Fibroblast of skin of back (primary cell): ENCODE measurements around the gene APOA4.

Experiments used
- DNase-seq: peaks from one replicate; pipeline ENCODE4 v3.0.0-alpha.2; 2013

The APOA4 gene

GRCh38 chr11:116798368-116798767, 24.7 kb downstream of the APOA4 start:
- no peak for DNase-seq

DNA sequence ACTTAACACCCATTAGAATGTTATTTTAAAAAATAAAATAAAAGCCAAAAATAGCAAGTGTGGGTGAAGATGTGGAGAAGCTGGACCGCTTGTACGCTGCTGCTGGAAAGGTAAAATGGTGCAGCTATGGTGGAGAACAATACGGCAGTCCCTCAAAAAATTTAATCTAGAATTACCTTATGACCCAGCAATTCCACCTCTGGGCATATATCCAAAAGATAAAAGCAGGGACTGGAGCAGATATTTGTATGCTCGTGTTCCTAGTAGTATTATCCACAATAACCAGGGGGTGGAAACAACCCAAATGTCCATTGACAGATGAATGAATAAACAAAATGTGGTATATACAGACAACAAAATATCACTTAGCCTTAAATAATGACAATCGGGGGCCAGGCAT, 25.3 kb downstream of the APOA4 start:
- no peak for DNase-seq

DNA sequence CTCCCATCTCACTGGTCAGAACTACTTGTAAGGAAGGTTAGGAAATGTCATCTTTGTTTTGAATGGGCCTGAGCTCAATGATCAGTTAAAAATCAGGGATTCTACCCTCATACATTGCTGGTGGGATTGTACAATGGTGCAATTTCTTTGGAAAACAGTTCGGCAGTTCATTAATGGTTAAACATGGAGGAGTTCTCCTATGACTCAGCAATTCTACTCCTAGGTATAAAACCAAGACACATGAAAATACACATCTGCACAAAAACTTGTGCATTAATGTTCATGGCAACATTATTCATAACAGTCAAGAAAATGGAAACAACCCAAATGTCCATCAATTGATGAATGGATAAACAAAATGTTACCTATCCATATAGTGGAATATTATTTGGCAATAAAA, 26.6 kb downstream of the APOA4 start:
- no peak for DNase-seq

- no peak for DNase-seq
Observed at GRCh38 chr11:116794851-116795250, 28.3 kb downstream of the APOA4 start.

DNA sequence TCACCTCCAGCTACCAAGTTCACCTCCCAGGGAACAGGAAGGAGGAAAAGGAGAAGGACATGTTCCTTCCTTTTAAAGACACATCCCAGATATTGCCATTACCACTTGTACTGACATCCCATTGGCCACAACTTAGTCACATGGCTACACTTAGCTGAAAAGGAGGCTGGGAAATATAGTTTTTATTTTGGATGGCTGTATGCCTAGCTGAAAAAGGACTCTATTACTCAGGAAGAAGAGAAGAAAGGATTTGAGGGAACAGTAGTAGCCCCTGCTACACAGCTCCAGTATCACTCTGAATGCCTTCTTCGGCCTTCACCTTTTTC, 29.4 kb downstream of the APOA4 start:
- DNase-seq, result peak; percentile 40

- DNase-seq, result peak; percentile 85
Observed at GRCh38 chr11:116792869-116793771, 30.0 kb downstream of the APOA4 start.

- no peak for DNase-seq
Observed at GRCh38 chr11:116792144-116792868, 30.8 kb downstream of the APOA4 start.

DNA sequence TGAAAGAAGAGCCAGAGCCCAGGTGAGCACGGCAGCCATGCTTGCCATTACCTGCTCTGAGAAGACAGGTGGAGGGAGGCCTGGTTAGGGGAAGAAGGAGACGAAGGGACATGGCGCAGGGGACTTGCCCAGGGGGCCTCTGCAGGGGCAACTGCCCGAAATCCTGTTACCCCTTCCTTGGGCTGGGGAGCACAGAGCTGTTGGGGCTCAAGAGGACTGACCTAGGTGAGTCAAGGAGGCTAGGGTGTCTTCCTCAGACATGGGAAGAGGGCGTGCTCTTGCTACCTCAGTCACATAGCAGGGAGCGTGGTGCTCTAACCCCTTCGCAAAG, 31.3 kb downstream of the APOA4 start, which contains the start of gene APOA5:
TSS of gene APOA5 (minus strand) at position 67 of the 331 bp plus-strand sequence. CDS start at position 48, 19 bp downstream.
- DNase-seq, result no peak

DNA sequence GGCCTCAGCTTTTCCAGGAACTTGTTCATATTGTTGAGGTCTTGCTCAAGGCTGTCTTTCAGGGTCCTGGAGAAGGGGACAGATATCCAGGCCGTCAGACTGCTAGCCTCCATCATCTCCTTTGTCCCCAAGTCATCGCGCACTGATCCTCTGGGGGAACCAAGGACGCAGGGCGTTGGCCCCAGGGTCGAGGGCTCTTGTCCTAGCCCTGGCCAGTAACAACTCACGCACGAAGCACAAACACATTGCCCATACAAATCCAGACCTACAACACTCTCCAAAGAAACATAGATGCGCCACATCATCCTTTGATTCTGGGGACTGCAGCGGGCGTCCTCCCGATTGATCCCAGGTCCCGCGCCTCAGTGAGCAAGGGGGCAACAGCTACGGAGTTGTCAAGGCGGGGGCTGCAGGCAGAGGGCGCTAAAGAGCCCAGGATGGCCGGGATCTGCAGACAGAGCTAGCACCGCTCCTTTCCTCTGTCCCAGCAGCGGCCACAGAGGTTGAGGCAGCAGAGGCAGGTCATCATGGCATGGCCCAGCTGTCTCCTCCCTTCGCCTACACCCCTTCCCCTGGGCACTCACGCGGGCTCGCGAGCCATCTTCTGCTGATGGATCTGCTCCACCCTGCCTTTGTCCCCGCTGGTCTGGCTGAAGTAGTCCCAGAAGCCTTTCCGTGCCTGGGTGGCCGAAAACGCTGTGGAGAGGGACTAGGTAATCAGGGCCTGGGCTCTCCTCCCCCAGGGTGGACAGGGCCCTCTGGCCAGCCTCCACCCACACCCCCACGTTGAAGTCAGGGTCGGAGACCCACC, 31.9 kb downstream of the APOA4 start:
- DNase-seq, result peak; percentile 61

DNA sequence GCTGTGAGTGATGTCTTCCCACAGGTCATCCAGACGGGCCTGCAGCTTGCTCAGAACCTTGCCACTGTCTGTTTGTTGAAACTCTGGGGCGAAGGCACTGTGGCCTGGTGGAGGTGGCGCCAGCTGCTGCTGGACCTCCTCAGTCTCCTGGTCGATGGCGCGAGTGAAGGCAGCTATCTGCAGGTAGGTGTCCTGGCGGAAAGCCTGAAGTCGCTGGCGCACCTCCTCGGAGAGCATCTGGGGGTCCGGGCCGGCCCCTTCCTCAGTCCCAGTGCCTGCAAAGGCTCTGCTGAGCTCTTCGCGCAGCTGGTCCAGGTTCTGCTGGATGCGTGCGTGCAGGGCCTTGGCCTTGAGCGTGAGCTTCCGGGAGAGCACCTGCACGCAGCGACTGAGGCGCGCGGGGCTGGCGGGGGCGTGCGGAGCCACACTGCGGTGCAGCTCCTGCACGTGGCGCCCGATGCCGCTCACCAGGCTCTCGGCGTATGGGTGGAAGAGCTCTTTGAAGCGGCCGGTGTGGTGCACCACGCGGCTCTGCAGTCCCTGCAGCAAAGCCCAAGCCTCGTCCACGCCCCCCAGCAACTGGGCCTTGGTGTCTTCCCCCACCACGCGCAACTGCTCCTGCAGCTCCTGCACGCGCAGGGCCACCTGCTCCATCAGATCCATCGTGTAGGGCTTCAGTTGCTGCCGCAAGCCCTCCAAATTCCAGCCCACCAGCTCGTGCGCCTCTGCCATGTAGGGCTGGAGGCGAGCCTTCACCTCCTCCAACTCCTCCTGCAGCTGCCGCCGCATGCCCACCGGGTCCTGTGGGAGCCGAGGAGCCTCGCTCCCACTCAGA, 32.7 kb downstream of the APOA4 start:
- no peak for DNase-seq

- no peak for DNase-seq
Observed at GRCh38 chr11:116788975-116789374, 34.1 kb downstream of the APOA4 start.

DNA sequence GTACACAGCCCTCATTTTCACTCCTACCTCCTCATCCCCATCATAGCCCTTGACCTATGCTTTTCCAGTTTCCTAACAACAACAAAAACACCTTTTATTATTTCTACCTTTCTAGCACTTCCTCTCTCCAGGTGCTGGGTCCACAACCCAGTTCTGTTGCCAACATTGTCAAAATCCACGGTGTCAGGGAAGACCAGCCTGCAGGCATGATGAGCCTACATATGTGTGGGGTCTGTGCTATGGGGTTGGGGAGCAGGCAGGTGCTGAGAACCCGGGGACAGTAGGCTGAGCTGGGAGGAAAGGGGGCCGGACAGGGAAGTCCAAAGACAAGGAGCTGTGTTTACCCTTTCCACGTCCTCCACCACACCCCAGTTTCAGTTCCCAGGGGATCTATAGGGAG, 34.6 kb downstream of the APOA4 start:
- no peak for DNase-seq

GRCh38 chr11:116787786-116788486, 35.2 kb downstream of the APOA4 start, which contains the start of gene ZPR1:
ZPR1 (minus strand) TSS chr11:116788023; CDS start chr11:116787990, 33 bp downstream.
- peak; percentile 68 for DNase-seq

DNA sequence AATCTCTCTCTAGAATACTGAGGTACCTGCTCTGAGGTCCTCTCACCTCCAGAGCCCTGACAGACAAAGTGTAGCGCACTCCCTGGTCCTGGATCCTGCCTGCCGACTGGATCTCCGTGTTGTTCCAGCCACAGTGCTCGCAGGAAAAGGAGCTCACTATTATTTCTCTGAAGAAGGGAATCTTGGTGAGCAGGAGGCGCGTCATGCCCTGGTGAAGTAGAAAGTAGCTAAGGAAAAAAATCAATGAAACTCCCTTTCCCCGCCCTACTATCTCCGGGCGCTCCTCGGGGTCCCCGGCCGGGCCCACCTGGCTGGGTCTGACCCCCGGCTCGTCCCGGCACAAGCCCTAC, 35.7 kb downstream of the APOA4 start:
- no peak for DNase-seq

GRCh38 chr11:116786966-116787365, 36.1 kb downstream of the APOA4 start:
- no peak for DNase-seq

GRCh38 chr11:116786326-116786725, 36.8 kb downstream of the APOA4 start:
- DNase-seq, result no peak

- DNase-seq, result no peak
Observed at GRCh38 chr11:116782728-116783127, 40.4 kb downstream of the APOA4 start.

DNA sequence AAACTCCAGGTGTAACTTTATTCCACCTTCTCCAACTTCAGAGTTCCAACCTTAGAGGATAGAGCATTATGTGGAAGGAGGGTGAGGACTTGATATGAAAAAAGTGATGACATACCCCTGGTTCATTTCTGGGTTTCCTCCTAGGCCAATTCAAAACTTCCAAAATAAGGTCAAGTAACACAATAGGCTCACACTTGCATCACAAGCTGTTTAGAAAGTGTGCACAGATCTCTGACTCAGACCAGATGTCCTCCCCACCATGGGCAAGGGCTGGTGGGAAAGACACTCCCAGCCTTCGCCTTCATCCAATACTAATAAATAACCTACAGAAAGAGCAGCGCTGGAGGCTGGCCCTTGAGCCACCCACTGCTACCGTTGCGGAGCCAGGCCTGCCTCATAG, 44.5 kb downstream of the APOA4 start:
- DNase-seq, result no peak

DNA sequence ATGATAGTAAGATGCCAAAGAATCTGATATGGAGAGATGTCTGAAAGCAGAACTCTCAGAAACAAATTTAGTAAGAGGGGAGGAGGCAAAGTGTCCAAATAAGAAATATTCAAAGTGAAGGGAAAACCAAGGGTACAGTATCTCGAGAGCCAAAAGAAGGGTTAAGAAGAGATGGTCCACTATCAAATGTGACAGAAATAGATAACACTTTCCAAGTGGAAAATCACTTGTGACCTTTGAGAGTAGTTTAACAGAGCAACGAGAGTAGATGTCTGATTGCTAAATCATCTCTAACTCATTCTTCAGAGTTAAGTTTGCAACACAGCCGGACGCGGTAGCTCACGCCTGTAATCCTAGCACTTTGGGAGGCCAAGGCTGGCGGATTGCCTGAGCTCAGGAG, 46.0 kb downstream of the APOA4 start:
- no peak for DNase-seq

- DNase-seq, result no peak
Observed at GRCh38 chr11:116776522-116776984, 46.6 kb downstream of the APOA4 start.

DNA sequence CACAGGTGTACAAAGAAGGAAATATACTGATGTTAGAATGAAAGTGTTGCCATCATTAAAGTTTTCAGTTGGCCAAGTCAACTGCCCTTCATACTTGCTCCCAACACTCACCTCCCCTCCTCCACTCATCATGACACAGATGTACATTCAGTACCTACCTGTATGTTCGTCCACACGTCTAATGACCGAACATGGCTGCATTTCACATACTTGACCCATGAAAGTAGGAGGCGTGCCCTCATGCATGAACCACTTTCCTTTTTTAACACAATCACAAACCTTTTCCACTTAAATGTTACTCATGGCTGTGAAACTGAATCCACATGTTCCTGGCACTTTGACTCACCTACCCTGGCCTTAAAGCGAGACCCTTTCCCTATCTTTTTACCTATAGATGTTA, 47.1 kb downstream of the APOA4 start:
- no peak for DNase-seq
